ENCODE data around the gene CCT2.

CCT2 gene

DNA sequence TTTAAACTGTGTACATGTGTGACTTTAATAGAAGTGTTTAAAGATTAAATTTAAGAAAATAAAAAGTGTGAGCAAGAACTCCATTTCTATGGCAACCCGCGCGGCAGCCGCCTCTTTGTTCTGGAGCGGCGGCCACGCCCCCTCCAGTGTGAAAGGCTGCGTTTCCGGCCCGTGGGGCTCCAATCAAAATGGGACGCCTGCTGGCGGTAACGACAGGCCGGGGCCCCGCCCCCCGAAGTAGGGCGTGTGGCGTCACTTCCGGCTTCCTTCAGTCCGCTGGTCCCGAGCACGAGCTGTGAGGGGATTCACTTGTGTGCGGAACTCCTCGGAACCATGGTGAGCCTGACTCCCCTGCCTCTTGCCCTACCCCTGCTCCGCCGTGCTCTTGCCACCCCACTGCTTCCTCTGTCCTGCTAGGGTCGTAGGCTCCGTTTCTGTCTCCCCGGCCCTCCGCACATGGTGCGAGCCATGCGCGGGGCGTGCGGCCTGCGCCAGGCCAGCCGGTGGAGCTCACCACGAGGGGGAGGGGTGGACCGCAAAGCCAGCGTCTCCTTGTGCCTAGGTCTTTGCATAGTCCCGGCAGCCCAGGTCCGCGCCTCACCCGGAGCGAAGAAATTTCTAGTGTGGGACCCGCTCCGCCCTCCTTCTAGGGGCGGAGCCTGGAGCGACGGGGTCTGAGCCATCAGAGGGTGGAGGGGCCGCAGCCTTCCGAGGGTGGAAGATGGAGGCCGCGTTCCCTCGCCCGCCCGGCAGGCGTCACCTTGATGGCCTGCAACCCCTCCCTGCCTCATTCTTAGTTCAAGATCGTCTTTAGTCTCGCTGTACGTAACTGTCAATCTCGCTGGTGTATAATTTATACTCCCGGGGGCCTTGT, at the start of gene CCT2:
Gene CCT2, plus strand, starts transcription at position 271 of the 874 bp plus-strand sequence. Its CDS starts 63 bp downstream, at position 334.
- Mint-ChIP-seq H3K4me3 (peak within 1 kb of the TSS; percentile 90), H3K36me3 (ENCODE audit: low read depth) (peaks cover 45% of the 10 kb centered on the region), H3K4me1 (ENCODE audit: low read depth) (peaks cover 35% of the 10 kb centered on the region), H3K27ac (peak within 1 kb of the TSS; percentile 97), H3K9me3 (no peaks in the 10 kb centered on the region), H3K27me3 (no peaks in the 10 kb centered on the region)

DNA sequence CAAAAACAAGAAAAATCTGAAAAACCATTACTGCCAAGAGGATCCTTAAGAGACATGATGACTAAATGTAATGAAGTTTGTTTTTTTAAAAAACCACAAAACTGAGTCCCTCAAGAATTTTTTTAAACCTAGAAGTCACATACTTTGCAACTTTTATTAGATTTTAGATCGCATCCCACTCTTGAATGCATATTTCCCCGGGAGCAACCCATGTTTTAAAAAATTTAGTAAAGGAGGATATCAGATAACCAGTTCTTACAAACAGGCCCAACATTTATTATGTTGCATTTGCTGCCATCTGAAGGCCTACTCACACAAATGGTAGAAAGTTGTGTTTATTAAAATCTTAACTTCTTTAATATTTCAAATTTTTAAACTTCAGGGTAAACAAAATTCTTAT, 44.3 kb upstream of the CCT2 start:
- Mint-ChIP-seq H3K9me3 (peaks cover 7% of the 10 kb centered on the region), H3K4me3 (no peak overlapping the region), H3K36me3 (ENCODE audit: low read depth) (peaks cover 41% of the 10 kb centered on the region), H3K27me3 (no peaks in the 10 kb centered on the region), H3K4me1 (ENCODE audit: low read depth) (peaks cover 3% of the 10 kb centered on the region), H3K27ac (no peak overlapping the region)

DNA sequence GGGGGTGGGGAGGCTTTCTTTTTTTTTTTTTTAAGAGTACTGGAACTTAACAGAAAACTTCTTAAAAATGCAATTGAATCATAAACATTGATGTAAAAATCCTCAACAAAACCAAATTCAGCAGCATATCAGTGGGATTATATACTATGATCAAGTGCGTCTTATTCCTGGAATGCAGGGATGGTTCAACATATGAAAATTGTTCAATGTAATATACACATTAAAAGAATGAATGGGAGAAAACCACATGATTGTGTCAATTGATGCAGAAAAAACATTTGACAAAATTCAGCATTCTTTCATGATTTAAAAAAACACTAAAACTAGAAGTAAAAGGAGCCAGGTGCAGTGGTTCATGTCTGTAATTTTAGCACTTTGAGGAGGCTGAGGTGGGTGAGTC, 41.2 kb upstream of the CCT2 start:
- Mint-ChIP-seq H3K27me3 (no peaks in the 10 kb centered on the region), H3K27ac (no peak overlapping the region), H3K4me1 (ENCODE audit: low read depth) (peaks cover 8% of the 10 kb centered on the region), H3K4me3 (no peak overlapping the region), H3K9me3 (peaks cover 7% of the 10 kb centered on the region), H3K36me3 (ENCODE audit: low read depth) (peaks cover 29% of the 10 kb centered on the region)

DNA sequence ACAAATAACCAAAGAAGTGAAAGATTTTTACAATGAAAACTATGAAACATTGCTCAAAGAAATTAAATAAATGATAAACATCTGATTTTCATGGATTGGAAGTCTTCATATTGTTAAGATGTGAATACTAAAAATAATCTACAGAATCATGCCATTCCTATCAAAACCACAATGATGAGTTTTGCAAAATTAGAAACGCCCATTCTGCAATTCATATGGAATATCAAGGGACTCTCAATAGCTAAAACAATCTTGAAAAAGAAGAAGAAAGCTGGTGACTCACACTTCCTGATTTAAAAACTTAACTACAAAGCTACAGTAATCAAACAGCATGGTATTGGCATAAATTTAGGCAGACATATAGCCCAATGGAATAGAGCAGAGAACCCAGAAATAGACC, 40.2 kb upstream of the CCT2 start:
- Mint-ChIP-seq H3K36me3 (ENCODE audit: low read depth) (peaks cover 35% of the 10 kb centered on the region), H3K4me1 (ENCODE audit: low read depth) (peaks cover 8% of the 10 kb centered on the region), H3K27me3 (no peaks in the 10 kb centered on the region), H3K4me3 (no peak overlapping the region), H3K9me3 (peaks cover 7% of the 10 kb centered on the region), H3K27ac (no peak overlapping the region)

DNA sequence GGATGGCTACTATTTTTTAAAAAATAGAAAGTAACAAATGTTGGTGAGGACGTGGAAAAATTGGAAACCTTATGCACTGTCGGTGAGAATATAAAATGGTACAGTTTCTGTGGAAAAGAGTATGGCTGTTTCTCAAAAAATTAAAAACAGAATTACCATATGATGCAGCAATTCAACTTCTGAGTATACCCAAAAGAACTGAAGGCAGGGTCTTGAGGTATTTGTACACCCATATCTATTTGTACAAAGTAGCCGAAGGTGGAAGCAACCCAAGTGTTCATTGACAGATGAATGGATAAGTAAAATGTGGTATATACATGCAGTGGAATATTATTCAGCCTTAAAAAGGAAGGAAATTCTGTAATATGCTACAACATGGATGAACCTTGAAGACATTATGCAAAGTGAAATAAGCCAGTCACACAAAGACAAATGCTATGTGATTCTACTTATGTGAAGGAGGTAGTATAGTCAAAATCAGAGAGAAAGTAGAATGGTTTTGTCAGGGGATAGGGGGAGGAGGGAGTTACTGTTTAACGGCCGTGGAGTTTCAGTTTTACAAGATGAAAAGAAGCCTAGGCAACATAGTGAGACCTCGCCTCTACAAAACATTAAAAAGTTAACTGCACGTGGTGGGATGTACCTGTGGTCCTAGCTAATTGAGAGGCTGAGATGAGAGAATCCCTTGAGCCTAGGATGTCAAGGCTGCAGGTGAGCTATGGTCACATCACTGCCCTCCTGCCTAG, 38.4 kb upstream of the CCT2 start:
- H3K36me3 Mint-ChIP-seq (ENCODE audit: low read depth): peaks cover 28% of the 10 kb centered on the region
- H3K27ac Mint-ChIP-seq: no peak overlapping the region
- peaks cover 7% of the 10 kb centered on the region for H3K9me3 Mint-ChIP-seq
- no peak overlapping the region for H3K4me3 Mint-ChIP-seq
- peaks cover 8% of the 10 kb centered on the region for H3K4me1 Mint-ChIP-seq (ENCODE audit: low read depth)
- H3K27me3 Mint-ChIP-seq: no peaks in the 10 kb centered on the region

DNA sequence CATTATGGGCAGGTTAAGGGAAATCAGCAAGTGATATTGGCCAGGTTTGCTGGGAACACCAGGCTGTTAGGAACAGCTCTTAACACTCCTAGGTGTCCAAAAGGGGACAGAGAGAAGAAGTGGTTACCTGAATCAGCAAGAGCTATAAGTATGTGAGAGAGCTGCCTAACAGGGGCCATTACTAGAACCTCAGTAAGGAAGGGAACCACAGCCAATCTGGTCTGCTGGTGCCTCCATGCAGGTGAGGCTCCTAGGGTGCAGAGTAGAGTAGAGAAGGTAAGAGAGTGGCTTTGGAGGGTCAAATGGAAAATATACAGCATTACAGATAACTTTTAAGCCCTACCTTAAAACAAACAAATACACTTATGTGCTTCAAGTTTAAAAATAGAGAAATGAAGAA, 36.6 kb upstream of the CCT2 start:
- H3K4me1 Mint-ChIP-seq (ENCODE audit: low read depth): peaks cover 8% of the 10 kb centered on the region

DNA sequence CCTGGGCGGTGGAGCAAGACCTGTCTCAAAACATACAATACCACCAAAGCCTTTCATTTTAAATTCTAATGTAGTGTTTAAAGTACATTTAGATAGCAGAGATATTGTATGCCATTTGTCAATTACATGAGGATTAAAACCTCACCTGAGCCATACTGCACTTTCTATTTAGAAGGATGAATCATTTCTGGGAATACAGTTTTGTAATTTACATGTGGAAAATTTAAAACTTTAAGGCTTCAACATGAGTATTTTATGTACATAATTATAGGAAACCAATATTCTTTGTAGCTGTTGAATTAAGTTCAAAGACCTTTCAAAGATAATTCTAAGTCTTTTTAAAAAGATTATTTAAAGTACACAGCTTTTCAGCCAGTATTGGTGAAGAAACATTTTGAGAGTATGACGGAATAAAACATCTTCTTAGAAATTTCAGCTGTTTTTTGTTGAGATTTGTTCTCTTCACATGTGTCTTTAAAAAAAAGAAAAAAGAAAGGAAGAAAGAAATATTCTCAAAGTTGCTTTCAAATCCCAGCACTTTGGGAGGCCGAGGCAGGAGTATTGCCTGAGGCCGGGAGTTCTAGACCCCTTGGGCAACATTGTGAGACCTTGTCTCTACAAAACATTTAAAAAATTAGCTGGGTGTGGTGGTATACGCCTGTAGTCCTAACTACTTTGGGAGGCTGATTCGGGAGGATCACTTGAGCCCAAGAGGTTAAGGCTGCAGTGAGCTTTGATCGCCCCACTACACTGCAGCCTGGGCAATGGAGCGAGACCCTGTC, 34.5 kb upstream of the CCT2 start:
- H3K27me3 Mint-ChIP-seq: no peaks in the 10 kb centered on the region
- H3K27ac Mint-ChIP-seq: no peak overlapping the region
- no peak overlapping the region for H3K4me3 Mint-ChIP-seq
- no peaks in the 10 kb centered on the region for H3K9me3 Mint-ChIP-seq
- H3K4me1 Mint-ChIP-seq (ENCODE audit: low read depth): peaks cover 5% of the 10 kb centered on the region
- H3K36me3 Mint-ChIP-seq (ENCODE audit: low read depth): peaks cover 10% of the 10 kb centered on the region

More for the DNA sequence above, 36.6 kb upstream of the CCT2 start:
- peaks cover 18% of the 10 kb centered on the region for H3K36me3 Mint-ChIP-seq (ENCODE audit: low read depth)
- no peaks in the 10 kb centered on the region for H3K27me3 Mint-ChIP-seq
- H3K4me3 Mint-ChIP-seq: no peak overlapping the region
- H3K9me3 Mint-ChIP-seq: peaks cover under 1% of the 10 kb centered on the region
- H3K27ac Mint-ChIP-seq: no peak overlapping the region

DNA sequence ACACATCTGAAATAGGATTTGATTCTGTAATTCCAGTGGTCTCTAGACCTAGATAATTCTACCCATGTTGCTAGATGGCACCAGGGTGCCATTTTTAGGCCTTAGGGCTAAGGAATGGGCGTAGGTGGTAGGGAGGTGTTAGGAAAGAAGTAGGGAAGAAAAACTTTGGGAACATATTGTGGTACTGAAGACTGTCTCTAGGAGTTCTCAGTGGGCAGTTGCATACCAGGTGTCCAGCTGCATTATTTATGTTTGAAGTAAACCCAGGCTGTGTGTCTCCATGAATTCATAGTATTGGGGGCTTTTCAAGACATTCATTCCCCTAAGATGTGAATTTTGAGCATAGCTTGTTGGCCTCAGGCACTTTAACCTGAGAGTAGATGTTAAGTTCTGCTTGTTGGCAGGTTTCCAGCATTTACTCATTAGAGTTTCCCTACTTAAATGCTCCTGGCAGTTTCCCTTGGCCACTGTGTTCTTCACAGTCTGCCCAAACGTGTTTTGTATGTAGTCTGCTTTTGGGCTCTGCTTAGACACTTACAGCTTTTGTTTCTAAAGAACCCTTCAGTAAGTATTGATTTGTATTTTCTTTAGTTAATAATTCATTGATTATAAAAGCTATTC, 31.5 kb upstream of the CCT2 start:
- peaks cover 8% of the 10 kb centered on the region for H3K36me3 Mint-ChIP-seq (ENCODE audit: low read depth)
- no peak overlapping the region for H3K4me3 Mint-ChIP-seq
- H3K4me1 Mint-ChIP-seq (ENCODE audit: low read depth): no peaks in the 10 kb centered on the region
- no peak overlapping the region for H3K27ac Mint-ChIP-seq
- H3K9me3 Mint-ChIP-seq: no peaks in the 10 kb centered on the region
- H3K27me3 Mint-ChIP-seq: no peaks in the 10 kb centered on the region

DNA sequence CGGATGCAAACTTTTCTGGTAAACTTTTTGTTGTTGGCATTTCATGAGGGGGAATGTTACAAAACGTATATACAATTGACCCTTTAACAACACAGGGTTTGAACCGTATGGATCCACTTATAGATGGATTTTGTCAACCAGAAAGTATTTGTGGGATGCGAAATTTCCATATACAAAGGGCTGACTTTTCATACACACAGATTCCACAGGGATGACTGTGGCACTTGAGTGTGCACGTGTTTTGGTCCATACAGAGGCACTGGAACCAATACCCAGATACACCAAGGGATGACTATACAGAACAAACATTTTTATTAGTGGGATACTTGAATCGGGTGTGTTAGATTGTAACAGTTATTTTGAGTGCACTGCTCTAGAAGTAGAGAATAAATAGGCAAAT, 29.8 kb upstream of the CCT2 start:
- Mint-ChIP-seq H3K36me3 (ENCODE audit: low read depth) (no peaks in the 10 kb centered on the region), H3K4me1 (ENCODE audit: low read depth) (no peaks in the 10 kb centered on the region), H3K9me3 (no peaks in the 10 kb centered on the region), H3K27me3 (no peaks in the 10 kb centered on the region), H3K27ac (no peak overlapping the region), H3K4me3 (no peak overlapping the region)

DNA sequence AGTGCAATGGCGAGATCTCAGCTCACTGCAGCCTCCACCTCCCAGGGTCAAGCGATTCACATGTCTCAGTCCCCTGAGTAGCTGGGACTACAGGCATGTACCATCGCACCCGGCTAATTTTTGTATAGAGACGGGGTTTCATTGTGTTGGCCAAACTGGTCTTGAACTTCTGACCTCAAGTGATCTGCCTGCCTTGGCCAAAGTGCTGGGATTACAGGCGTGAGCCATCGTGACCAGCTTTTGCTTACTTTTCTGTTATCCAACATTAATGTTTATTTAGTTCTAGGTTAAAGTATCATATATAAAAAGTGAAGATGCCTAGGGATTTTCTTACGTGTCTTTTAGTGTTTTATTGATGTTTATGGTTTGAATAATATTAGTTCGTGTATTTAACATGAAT, 28.9 kb upstream of the CCT2 start:
- H3K27me3 Mint-ChIP-seq: no peaks in the 10 kb centered on the region
- H3K4me1 Mint-ChIP-seq (ENCODE audit: low read depth): no peaks in the 10 kb centered on the region
- H3K9me3 Mint-ChIP-seq: no peaks in the 10 kb centered on the region
- H3K36me3 Mint-ChIP-seq (ENCODE audit: low read depth): no peaks in the 10 kb centered on the region
- no peak overlapping the region for H3K4me3 Mint-ChIP-seq
- H3K27ac Mint-ChIP-seq: no peak overlapping the region

DNA sequence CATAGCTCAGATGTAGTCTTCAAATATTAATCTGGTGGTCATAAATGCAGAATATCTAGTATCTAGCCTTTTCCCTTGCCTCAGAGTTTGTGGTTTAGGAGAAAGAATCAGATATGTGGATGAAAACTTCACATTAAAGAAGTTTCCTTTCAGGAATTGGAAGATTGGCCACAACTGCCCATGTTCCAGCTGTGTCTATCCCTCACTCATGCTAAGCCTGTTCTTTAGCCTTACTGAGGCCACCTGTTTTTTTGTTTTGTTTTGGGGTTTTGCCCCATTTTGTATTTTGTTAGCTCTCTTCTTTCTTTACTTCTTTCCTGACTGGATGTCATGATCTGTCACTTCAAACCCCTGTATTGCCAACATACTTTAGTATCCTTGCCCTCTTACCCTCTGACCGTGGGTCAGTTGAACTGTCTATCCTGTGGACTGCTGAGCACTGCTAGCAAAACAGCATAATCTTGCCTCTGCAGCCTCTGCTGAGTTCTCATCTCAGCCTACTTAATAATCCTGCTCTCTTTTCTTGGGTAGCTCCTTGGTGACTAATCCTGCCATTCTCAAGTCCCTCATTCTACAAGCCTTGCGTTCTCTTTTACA, 22.0 kb upstream of the CCT2 start:
- Mint-ChIP-seq H3K36me3 (ENCODE audit: low read depth) (peaks cover 7% of the 10 kb centered on the region), H3K27ac (no peak overlapping the region), H3K4me3 (no peak overlapping the region), H3K4me1 (ENCODE audit: low read depth) (no peaks in the 10 kb centered on the region), H3K27me3 (no peaks in the 10 kb centered on the region), H3K9me3 (no peaks in the 10 kb centered on the region)

DNA sequence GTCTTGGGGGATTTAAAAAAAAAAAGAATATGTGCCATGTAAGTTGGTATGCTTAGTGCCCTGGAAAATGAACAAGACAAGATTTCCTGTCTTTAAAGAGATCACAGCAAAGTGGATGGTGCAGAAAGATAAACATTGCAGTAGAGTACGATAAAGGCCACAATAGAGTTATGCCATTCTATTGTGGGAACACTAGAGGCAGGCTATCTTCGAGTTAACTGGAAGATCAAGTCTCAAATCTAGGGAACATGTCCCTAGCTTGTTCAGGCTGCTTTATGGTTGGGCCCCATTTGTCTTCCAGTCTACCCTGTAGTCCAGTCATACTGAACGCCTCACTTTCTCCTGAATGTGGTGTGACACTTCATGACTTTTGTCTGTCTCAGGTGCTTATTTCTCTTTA, 18.7 kb upstream of the CCT2 start:
- H3K9me3 Mint-ChIP-seq: no peaks in the 10 kb centered on the region
- no peaks in the 10 kb centered on the region for H3K4me1 Mint-ChIP-seq (ENCODE audit: low read depth)
- peak overlapping the region; percentile 16 for H3K27ac Mint-ChIP-seq
- peaks cover 26% of the 10 kb centered on the region for H3K36me3 Mint-ChIP-seq (ENCODE audit: low read depth)
- no peaks in the 10 kb centered on the region for H3K27me3 Mint-ChIP-seq
- no peak overlapping the region for H3K4me3 Mint-ChIP-seq

DNA sequence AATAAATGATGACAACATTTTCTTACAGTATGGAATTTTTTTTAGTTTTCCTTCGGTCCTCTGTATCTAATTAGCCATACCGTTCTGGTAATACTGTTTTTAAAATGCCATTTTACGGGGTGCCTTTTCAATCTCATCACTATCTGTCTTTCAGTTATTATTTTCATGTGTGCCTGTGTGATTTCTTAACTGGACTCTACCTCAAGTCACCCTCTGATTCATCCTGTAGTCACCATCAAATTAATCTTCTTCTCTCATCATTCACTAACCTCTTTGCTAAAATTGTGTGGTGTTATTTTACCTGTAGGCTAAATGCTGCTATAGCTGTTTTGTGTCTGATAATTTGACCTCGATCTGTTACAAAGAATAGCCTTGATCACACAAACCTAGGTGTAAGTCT, 16.0 kb upstream of the CCT2 start:
- H3K27me3 Mint-ChIP-seq: no peaks in the 10 kb centered on the region
- no peaks in the 10 kb centered on the region for H3K9me3 Mint-ChIP-seq
- H3K36me3 Mint-ChIP-seq (ENCODE audit: low read depth): peaks cover 45% of the 10 kb centered on the region
- no peak overlapping the region for H3K4me3 Mint-ChIP-seq
- H3K4me1 Mint-ChIP-seq (ENCODE audit: low read depth): no peaks in the 10 kb centered on the region
- H3K27ac Mint-ChIP-seq: no peak overlapping the region

DNA sequence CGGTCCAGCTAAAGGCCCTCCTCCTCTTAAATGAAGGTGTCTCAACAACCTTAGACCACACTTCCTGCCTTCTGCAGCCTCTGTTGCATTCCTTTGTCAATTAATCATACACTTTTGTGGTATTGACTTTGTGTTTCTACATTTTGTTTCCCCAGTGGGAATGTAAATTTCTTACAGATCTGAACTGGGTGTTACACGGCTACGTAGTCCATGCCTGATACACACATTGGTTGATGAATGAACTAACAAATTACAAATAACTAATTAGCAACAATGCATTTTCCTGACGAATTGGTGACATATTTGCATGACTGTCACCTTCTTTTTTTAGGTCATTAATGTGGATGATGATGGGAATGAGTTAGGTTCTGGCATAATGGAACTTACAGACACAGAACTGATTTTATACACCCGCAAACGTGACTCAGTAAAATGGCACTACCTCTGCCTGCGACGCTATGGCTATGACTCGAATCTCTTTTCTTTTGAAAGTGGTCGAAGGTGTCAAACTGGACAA, 15.2 kb upstream of the CCT2 start:
- H3K36me3 Mint-ChIP-seq (ENCODE audit: low read depth): peaks cover 53% of the 10 kb centered on the region
- H3K4me3 Mint-ChIP-seq: no peak overlapping the region
- no peaks in the 10 kb centered on the region for H3K27me3 Mint-ChIP-seq
- H3K27ac Mint-ChIP-seq: no peak overlapping the region
- H3K9me3 Mint-ChIP-seq: no peaks in the 10 kb centered on the region
- H3K4me1 Mint-ChIP-seq (ENCODE audit: low read depth): no peaks in the 10 kb centered on the region
